Stimulated activated CD4-positive, alpha-beta T cell treated with anti-CD3 and anti-CD28 coated beads, TNF-alpha, amount 100 ng/mL, for 24 hours (primary cell): Measurements from ENCODE around the gene CDIP1.
A peak's percentile ranks its signal among the peaks of the same experiment; 100 is the strongest.
"Not testable (repeated sequence)": the region's sequence is repeated elsewhere in the genome, so short reads cannot be mapped to it uniquely, and the experiment has no call there.

Experiments used
- DNase-seq, 3 experiments: peaks; one replicate each; pipeline ENCODE4 v3.0.0-alpha.2; 2020; ENCODE audit warnings: low read depth in 3 of 3

CDIP1 gene

DNA sequence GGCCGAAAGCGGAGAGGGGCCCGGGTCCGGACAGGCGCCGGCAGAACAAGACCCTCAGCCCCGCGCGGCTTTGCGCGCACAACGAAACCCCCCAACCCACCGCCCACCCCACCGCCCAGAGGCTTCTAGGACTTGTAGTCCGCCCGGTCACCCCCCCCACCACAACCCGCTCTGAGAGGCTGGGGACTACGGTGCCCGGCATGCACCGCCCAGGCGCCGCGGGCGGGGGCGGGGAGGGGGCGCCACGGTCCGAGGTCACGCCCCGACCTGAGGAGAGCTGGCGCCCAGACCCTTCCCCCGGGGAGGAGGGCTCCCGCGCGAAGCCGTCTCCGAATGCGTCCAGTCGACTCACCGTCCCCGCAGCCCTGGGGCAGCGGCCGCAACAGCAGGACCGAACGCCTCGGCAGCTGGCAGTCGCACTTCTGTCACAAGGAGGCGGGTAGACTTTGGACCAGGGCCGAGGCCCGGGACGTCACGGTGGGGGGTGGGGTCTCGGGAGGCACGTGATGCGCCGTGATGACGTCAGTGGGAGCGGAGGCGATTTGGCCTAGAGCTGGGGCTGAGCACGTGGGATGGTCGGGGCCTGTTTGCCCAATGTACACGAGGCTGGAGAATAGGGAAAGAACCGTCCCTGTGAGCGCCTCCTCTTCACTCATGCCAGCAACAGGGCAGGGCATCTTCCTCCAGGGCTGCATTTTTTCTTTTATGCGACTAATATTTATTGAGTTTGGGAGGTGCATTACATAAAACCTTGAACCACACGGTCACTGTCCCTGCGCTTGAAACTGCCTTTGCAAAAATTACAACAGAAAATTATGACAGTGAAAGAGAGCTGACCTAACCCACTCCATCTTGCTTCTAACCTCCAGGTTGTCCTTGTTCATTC lies at the start of gene CDIP1:
Gene CDIP1, minus strand, starts transcription at position 424 of the 886 bp plus-strand sequence. CDS start 24,643 bp downstream, outside the sequence.
- DNase-seq: peak; percentile 91 to 98 (median 94)

DNA sequence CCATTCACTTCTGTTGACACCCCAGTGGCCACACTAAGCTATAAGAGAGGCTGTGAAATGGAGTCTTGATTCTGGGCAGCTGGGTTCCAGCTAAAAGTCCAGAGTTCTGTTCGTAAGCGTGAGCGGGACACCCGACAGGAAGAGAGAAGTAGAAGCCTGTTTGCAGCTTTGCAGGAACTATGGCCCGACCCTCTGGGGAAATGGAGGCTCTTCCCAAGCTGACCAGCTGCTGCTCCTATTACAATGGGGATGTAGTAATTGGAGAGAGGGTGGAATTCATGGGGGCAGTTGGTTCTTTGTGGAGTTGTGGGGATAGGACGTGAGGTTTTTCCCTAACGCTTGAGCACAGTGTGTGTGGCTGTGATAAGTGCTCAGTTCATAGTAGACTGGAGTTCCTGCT lies 47.7 kb upstream of the CDIP1 start:
- DNase-seq: no peak

DNA sequence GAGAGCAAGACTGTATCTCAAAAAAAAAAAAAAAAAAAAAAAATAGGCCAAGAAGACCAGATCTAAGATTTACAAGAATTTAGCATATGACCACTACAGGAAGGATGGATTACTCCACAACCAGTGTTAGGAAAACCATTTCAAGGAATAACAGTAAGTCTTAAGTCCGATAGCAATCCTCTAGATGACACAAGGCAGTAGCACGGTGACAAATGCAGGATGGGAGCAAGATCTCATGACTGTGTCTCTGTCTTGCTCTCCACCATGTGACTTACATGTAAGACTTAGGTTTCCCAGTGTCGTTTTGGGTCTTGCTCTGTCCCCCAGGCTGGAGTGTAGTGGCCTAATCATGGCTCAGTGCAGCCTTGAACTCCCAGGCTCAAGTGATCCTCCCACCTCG lies 45.3 kb upstream of the CDIP1 start:
- DNase-seq: no peak

DNA sequence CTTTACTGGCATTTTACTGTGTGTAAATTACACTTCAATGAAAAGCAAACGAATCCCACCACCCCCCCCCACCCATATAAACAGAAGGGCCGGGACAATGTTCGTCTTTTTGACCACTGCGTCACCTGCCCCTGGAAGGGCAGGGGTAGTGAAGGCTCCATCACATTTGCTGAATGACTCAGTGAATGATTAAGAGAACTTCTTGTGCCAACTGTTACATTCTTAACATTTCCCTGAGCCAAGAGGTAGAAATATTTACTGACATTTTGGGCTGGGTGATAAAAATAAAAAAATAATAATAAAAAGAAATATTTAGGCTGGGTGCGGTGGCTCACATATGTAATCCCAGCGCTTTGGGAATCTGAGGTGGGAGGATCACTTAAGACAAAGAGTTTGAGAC lies 41.7 kb upstream of the CDIP1 start:
- DNase-seq: no peak

DNA sequence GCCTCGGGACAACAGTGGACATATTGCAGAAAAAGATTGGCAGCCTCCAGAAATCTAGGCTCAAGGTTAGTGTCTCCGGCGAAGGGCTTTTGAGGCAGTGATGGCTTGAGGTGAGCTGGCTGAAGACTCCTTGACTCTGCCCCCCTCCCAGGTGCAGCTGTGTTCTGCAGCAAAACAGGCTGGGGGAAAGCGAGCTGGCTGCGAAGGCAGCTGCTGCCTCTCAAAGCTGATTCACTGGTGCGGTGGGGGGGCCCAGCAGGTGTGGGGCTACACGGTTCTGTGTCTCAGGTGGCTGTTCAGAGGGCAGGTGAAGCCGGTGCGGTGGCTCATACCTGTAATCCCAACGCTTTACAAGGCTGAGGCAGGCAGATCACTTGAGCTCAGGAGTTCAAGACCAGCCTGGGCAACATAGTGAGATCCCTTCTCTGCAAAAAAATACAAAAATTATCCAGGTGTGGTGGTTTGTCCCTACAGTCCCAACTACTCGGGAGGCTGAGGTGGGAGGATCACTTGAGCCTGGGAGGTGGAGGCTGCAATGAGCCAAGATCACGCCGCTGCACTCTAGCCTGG lies 40.5 kb upstream of the CDIP1 start:
- DNase-seq: no peak

DNA sequence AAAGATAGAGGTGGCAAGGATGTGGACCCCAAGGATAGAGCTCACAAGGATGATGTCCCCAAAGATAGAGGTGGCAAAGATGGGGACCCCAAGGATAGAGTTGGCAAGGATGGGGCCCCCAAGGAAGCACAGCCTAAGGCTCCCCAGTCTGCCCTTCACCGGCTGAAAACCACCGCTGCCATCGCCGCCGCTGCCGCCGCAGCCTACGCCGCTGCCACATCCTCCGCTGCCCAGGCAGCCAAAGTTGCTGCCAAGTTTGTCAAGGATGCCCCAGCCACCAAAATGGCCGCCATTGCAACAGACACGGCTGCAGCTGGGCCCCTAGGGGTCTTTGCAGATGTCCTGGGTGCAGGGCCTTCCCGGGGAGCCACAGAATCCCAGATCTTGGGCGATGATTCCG lies 37.4 kb upstream of the CDIP1 start:
- DNase-seq: no peak

DNA sequence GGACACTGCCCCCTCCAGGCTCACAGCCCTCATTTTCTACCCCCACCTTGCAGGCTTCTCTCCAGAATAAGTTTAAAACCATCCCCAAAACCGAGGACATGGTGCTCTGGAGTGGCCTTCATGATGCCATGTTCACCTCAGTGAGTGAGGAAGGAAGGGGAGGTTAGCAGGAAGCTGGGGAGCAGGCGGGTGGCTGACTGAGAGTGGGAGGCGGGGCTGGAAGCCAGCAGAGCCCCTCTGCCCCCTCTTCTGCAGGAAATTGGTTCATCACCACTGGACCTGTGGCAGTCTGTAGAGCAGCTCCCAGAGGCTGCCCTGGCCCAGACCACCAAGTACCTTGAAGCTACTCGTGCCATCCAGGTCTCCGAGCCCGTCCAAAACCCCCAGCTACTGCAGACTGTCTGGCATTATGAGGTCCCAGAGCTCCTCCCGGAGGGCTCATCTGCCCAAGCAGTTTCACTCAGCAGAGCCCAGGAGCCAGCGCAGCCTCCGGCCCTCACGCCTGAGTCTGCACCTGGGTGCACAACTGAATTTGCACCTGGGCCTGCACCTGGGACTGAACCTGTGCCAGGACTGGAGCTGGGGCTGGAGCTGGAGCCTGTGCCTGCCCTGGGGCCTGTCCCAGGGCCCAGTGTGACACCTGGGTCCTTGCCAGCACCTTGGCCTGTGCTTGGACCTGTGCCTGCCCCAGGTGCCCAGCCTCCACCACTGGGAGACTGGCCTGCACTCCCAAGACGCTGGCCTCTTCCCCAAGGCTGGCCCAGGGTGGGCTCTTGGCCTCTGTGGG lies 36.5 kb upstream of the CDIP1 start:
- DNase-seq: no peak

DNA sequence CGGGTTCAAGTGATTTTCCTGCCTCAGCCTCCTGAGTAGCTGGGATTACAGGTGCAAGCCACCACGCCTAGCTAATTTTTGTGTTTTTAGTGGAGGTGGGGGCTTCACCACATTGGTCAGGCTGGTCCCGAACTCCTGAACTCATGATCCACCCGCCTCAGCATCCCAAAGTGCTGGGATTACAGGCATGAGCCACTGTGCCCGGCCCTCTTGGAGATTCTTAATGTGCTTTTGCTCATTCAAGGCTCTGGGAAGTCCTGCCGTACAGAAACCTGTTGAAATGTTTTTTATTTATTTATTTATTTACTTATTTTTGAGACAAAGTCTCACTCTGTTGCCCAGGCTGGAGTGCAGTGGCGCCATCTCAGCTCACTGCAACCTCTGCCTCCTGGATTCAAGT lies 35.4 kb upstream of the CDIP1 start:
- DNase-seq: not testable (repeated sequence)

DNA sequence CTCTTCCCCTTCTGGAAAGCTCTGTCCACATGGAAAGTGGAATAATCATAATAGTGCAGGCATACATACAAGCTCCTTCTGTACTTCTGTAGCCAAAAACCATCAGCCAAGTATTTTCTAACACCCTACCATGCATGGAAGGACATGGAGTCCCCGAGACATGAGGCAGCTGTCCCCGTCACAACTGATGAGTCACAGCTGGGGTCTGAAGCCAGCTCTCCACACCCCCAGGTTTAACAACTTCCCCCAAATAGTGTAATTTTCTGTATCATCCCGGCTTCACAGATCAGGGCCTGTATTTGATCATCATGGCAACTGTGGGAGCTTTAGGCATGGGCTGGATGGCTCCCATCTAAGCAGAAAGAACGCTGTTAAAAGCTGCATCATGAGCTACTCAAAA lies 34.1 kb upstream of the CDIP1 start:
- no peak for DNase-seq

DNA sequence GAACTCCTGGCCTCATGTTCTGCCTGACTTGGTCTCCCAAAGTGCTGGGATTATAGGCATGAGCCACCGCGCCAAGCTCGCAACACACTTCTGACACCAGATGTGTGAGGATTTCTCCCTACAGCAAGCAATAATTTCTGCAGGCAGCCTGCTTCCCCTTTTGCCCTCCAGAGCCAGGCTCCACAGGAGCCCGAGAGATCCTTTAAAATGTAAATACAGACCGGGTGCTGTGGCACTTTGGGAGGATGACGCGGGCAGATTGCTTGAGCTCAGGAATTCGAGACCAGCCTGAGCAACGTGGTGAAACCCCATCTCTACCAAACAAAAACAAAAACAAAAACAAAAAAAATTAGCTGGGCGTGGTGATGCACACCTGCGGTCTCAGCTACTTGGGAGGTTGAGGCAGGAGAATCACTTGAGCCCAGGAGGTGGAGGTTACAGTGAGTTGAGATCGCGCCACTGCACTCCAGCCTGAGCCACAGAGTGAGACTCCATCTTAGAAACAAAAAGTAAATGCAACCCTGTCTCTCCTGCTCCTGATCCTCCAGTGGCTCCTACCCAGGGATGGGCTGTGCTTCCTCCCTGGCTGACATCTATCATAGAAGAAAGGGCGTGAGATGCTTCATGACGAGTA lies 32.2 kb upstream of the CDIP1 start:
- DNase-seq: no peak

DNA sequence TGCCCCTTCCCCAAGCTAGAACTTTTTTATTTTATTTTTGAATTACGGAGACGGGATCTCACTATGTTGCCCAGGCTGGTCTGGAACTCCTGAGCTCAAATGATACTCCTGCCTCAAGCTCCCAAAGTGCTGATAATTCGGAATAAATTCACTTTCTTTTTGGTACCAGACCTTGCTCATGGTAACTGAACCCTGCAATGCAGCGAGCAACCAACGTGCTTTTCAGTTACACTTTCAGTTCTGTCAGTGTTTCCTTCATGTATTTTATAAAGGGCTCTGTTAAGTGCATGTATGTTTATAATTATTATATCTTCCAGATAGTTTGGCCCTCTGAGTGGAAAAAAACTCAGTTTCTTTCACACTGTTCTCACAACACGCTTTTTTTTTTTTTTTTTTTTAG lies 31.5 kb upstream of the CDIP1 start:
- DNase-seq: no peak

DNA sequence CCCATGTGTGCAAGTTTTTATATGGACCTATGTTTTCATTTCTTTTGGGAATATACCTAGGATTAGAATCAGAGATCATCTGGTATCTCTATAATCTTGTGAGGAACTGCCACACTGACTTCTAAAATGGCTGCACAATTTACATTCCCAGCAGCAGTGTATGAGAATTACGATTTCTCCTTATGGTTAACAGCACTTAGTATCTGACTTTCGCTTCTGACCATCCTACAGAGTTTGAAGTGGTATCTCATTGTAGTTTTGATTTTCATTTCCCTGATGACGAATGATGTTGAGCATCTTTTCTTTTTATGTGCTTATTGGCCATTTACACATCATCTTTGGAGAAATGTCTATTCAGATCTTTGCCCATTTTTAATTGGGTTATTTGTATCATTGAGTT lies 27.6 kb upstream of the CDIP1 start:
- DNase-seq: no peak

DNA sequence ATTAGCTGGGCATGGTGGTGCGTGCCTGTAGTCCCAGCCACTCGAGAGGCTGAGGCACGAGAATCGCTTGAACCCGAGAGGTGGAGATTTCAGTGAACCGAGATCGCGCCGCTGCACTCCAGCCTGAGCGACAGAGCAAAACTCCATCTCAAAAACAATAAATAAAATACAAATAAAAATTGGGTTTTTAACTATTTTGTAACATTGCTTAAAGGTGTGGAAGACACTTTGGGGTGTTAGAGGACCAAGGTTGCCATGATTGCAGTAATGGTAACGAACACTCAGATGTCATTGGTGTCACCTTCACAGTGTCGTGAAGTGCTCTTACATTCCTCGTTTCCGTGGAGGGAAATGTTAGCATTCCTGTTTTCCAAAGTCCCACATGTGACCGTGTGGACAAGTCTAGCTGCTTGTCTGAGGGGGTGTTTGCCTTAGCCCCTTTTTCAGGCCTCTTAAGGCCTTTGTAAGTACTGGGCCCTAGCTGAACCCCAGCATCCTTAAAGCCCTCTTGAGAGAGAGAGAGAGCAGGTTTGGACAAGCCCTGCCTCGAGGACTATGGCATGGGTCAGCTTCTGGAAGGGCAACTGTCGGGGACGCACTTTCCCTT lies 26.2 kb upstream of the CDIP1 start:
- no peak for DNase-seq

DNA sequence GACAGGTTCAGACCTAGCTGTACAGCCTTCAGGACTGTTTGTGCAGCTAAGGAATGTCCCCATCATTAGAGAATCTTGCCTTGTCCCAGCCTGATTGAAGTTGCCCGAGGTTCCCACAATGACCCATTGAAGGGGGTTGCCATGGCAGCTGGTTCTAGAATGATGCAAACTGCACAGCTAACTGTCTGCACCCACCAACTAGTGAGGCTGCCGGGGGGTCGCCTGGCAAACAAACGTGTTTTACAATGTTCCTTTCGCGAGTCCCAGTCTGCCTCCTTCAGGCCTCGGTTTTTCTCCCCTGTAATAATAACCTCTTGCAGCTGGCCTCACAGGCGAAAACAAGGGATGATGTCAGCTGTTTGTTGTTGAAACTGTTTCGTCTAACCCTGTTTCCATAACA lies 23.0 kb upstream of the CDIP1 start:
- no peak for DNase-seq

DNA sequence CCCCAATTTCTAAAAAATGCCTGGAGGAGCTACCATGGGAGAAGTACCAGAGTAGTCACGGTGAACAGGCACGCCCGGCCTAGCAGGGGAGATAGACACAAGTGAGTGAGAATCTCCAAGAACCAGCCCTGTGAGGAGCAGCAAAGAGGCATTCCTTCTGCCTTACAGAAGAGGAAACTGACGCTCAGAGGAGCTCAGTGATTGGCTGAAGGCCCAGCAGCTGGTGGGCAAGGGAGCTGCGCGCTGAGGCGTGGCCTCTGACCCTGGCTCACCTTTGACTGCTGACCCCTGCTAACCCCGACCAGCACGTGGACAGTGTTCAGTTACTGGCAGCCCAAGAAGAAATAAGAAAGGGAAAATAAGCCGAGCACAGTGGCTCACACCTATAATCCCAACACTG lies 19.4 kb upstream of the CDIP1 start:
- DNase-seq: no peak

DNA sequence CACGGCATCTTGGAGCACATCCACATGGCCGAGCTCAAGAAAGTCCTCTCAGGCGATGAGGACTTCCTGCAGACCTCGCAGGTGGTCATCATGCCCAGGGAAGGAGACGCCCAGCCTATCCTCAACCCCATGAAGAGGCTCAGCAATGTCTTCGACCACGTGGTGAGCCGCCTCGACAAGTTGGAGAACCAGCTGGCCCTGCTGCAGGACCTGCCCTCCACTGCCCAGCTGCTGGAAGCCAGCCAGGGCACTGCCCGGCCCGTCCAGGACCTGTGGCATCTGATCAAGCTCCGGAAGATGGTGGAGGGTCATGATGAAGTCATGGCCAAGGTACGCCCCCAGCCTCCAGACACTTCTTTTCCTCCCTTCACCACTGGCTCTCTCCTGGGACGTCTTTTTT lies 18.0 kb upstream of the CDIP1 start:
- no peak for DNase-seq

DNA sequence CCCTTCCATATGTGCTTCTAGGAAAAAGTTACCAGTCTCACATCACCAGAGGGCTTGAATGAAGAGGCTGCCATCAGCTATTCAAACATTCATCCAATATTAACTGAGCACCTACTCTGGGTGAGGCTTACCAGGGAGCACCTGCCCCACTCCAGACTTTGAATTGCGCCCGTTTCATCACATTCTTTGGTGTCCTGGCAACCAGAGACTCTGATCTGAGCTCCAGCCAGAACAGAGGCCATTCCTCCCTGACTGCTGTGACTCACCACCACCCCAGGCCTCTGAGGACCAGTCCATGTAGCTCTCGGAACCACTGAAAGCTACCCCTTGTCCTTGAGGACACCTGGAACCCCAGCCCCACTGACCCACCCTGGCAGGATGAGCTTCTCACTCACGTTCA lies 17.5 kb upstream of the CDIP1 start, which contains the start of gene C16orf96:
Gene C16orf96, plus strand, starts transcription at position 229 of the 400 bp plus-strand sequence. Its CDS starts 150 bp downstream, at position 379.
- no peak for DNase-seq

DNA sequence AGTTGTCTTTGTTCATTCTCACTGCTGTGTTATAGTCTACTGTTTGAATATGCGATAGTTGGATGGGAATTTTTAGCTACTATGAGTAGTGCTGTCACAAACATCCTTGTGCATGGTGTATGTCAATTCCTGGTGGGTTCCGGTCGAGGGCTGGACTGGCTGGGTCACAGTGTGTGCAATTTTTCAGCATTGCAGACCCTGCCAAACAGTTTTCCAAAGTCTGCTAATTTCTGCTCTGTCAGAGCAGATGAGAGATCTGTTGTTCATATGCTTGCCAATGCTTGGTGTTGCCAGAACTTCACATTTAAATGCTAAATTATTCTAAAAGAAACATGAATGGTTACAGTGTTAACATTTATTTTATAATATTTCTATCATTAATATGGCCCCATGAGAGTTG lies 14.0 kb upstream of the CDIP1 start:
- no peak for DNase-seq

DNA sequence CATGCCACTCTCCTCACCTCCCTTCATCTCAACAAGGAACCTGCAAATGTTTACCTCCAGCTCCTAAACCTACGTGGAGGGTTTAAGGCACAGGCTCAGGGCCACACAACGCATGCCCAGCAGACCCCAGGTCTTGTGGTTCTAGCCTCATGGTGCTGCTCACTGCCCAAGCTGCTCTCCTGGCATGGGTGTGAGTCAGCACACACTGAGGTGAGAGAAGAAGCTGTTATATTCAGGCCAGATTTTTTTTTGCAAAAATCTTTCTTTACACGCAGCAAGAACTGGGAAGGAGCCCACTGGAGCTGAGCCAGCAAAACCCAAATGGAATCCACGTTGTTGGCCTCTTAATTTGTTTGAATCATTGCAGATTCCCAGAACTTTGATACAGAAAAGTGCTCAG lies 12.0 kb upstream of the CDIP1 start:
- no peak for DNase-seq

DNA sequence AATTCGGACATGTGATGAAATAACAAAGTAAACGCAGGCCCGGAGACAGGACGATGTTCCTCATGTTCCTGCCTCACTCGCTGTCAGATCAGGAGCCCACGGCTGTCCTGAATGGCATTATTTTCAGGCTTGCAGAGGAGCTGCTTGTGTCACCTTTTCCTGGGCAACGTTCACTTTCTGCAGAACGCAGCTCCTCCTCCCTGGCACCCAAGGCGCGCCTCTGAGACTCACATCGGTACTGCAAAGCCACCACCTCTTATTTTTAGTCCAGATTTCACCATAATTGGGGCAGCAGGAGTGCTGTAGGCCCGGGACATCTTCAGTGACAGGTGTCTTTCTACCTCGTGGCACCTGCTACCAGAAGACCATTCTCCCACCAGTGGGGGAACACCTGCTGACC lies 9.6 kb upstream of the CDIP1 start:
- no peak for DNase-seq

DNA sequence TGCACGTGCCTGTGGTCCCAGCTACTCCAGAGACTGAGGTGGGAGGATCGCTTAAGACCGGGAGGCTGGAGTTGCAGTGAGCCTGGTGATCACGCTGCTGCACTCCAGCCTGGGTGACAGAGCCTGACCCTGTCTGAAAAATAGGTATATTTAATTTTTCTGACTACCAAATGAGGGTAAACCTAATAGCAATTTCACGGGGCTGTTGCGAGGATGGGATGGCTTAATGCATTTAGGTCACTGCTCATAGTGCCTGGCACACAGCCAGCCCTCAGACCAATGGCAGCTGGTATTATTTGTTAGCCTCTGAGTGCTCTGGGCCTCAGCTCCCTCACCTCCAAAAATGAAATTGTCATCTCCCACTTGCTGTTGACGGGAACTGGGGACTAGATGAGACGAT lies 5.9 kb upstream of the CDIP1 start:
- no peak for DNase-seq
